ENCODE measurements around the gene PCGF2.

The PCGF2 gene

DNA sequence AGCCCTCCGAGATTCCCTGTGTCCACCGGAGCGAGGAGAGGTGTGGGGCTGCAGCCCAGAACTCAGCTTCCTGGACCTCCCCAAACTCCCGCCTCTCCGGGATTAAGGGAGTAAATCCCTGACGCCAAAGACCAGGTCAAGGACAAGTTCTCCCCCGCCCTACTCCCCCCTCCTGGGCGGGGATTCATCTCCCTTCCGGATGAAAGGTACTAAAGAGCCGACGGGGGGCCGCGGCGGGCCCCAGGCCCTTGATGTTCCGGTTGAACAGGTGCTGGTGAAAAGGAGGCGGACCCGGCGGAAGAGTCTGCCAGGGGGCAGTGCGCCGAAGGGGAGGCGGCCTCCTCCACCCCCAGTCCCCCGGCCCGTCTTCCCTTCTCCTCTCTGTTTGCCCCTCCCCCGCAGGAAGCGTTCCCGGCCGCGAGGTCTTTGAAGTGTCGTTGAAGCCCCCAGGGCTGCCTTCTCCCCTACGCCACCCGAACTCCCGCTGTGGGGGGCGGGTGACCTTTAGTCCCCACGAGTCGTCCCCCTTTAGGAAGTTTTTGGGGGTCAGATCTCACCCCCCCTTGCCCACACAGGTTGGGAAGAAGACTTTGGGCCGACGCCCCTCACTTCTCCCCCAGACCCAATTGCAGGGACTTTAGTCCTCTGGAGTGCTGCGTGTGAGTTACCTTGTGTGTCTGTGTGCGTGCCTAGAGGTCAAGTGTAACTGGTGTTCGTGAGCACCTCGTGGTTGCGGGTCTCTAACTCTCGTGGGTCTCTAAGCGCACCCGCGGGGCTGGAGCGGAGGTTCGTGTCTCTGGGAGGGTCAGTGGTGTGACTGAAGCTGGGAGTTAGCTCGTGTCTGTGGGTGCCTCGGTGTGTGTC, 44.2 kb downstream of the PCGF2 start (continued):
- no peak for TF ChIP-seq ZNF785 (tag by site-specific recombination; IDR thresholded peaks at IDR 0.05)
- TF ChIP-seq KLF10 (tag by site-specific recombination; IDR thresholded peaks at IDR 0.05), result peak; percentile 54; the same call in 1 of the 2 replicates
- TF ChIP-seq ZNF10 (tag by site-specific recombination; IDR thresholded peaks at IDR 0.05), result peak; percentile 92
- peak; percentile 96 for TF ChIP-seq WT1 (tag by site-specific recombination; IDR thresholded peaks at IDR 0.05)
- TF ChIP-seq, protein P1, sequence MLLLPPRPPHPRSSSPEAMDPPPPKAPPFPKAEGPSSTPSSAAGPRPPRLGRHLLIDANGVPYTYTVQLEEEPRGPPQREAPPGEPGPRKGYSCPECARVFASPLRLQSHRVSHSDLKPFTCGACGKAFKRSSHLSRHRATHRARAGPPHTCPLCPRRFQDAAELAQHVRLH (tag by site-specific recombination; IDR thresholded peaks at IDR 0.05), result peak; percentile 84
- TF ChIP-seq, protein P2, sequence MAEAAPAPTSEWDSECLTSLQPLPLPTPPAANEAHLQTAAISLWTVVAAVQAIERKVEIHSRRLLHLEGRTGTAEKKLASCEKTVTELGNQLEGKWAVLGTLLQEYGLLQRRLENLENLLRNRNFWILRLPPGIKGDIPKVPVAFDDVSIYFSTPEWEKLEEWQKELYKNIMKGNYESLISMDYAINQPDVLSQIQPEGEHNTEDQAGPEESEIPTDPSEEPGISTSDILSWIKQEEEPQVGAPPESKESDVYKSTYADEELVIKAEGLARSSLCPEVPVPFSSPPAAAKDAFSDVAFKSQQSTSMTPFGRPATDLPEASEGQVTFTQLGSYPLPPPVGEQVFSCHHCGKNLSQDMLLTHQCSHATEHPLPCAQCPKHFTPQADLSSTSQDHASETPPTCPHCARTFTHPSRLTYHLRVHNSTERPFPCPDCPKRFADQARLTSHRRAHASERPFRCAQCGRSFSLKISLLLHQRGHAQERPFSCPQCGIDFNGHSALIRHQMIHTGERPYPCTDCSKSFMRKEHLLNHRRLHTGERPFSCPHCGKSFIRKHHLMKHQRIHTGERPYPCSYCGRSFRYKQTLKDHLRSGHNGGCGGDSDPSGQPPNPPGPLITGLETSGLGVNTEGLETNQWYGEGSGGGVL (tag by site-specific recombination; IDR thresholded peaks at IDR 0.05), result peak; percentile 91
- peak; percentile 87 for TF ChIP-seq MZF1 (tag by site-specific recombination; IDR thresholded peaks at IDR 0.05; ENCODE audit: borderline replicate concordance)
- TF ChIP-seq, protein P3, sequence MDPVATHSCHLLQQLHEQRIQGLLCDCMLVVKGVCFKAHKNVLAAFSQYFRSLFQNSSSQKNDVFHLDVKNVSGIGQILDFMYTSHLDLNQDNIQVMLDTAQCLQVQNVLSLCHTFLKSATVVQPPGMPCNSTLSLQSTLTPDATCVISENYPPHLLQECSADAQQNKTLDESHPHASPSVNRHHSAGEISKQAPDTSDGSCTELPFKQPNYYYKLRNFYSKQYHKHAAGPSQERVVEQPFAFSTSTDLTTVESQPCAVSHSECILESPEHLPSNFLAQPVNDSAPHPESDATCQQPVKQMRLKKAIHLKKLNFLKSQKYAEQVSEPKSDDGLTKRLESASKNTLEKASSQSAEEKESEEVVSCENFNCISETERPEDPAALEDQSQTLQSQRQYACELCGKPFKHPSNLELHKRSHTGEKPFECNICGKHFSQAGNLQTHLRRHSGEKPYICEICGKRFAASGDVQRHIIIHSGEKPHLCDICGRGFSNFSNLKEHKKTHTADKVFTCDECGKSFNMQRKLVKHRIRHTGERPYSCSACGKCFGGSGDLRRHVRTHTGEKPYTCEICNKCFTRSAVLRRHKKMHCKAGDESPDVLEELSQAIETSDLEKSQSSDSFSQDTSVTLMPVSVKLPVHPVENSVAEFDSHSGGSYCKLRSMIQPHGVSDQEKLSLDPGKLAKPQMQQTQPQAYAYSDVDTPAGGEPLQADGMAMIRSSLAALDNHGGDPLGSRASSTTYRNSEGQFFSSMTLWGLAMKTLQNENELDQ (tag by site-specific recombination; IDR thresholded peaks at IDR 0.05; ENCODE audit: low read depth), result no peak
- no peak for TF ChIP-seq ZNF157 (tag by site-specific recombination; IDR thresholded peaks at IDR 0.05)
- peak; percentile 91 for TF ChIP-seq SCRT2 (tag by site-specific recombination; IDR thresholded peaks at IDR 0.05)
- TF ChIP-seq, protein P4, sequence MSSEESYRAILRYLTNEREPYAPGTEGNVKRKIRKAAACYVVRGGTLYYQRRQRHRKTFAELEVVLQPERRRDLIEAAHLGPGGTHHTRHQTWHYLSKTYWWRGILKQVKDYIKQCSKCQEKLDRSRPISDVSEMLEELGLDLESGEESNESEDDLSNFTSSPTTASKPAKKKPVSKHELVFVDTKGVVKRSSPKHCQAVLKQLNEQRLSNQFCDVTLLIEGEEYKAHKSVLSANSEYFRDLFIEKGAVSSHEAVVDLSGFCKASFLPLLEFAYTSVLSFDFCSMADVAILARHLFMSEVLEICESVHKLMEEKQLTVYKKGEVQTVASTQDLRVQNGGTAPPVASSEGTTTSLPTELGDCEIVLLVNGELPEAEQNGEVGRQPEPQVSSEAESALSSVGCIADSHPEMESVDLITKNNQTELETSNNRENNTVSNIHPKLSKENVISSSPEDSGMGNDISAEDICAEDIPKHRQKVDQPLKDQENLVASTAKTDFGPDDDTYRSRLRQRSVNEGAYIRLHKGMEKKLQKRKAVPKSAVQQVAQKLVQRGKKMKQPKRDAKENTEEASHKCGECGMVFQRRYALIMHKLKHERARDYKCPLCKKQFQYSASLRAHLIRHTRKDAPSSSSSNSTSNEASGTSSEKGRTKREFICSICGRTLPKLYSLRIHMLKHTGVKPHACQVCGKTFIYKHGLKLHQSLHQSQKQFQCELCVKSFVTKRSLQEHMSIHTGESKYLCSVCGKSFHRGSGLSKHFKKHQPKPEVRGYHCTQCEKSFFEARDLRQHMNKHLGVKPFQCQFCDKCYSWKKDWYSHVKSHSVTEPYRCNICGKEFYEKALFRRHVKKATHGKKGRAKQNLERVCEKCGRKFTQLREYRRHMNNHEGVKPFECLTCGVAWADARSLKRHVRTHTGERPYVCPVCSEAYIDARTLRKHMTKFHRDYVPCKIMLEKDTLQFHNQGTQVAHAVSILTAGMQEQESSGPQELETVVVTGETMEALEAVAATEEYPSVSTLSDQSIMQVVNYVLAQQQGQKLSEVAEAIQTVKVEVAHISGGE (tag by site-specific recombination; conservative IDR thresholded peaks at IDR 0.05; ENCODE audit: low read depth), result peak; percentile 79
- TF ChIP-seq KLF8 (tag by site-specific recombination; IDR thresholded peaks at IDR 0.05), result peak; percentile 87; the same call in 1 of the 2 replicates
- 0 out of 2 replicates have a peak, but pooled peaks have one; percentile 25 for TF ChIP-seq ZNF184 (tag by site-specific recombination; IDR thresholded peaks at IDR 0.05)
- TF ChIP-seq ZNF571 (tag by site-specific recombination; IDR thresholded peaks at IDR 0.05), result no peak
- peak; percentile 16; the same call in 1 of the 2 replicates for TF ChIP-seq YY1 (tag by site-specific recombination; IDR thresholded peaks at IDR 0.05)
- 0 out of 2 replicates have a peak, but pooled peaks have one; percentile 15 for TF ChIP-seq OVOL3 (tag by site-specific recombination; IDR thresholded peaks at IDR 0.05)
- TF ChIP-seq ZNF776 (tag by site-specific recombination; IDR thresholded peaks at IDR 0.05; ENCODE audit: borderline replicate concordance), result no peak
- TF ChIP-seq ZNF48 (tag by site-specific recombination; IDR thresholded peaks at IDR 0.05), result no peak
- no peak for TF ChIP-seq ZNF610 (tag by site-specific recombination; IDR thresholded peaks at IDR 0.05; ENCODE audit: borderline replicate concordance)
- TF ChIP-seq ZNF391 (tag by site-specific recombination; IDR thresholded peaks at IDR 0.05; ENCODE audit: borderline replicate concordance, low read depth), result no peak; the same call in 1 of the 2 replicates
- TF ChIP-seq, protein P5, sequence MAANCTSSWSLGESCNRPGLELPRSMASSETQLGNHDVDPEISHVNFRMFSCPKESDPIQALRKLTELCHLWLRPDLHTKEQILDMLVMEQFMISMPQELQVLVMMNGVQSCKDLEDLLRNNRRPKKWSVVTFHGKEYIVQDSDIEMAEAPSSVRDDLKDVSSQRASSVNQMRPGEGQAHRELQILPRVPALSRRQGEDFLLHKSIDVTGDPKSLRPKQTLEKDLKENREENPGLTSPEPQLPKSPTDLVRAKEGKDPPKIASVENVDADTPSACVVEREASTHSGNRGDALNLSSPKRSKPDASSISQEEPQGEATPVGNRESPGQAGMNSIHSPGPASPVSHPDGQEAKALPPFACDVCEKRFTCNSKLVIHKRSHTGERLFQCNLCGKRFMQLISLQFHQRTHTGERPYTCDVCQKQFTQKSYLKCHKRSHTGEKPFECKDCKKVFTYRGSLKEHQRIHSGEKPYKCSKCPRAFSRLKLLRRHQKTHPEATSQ (tag by site-specific recombination; IDR thresholded peaks at IDR 0.05), result peak; percentile 13; the same call in 1 of the 2 replicates
- TF ChIP-seq ZNF843 (tag by site-specific recombination; IDR thresholded peaks at IDR 0.05), result no peak
- no peak for TF ChIP-seq ZNF830 (tag by site-specific recombination; IDR thresholded peaks at IDR 0.05; ENCODE audit: low read depth)
- TF ChIP-seq ZBTB48 (tag by site-specific recombination; IDR thresholded peaks at IDR 0.05), result peak; percentile 44
- TF ChIP-seq ZSCAN23 (tag by site-specific recombination; IDR thresholded peaks at IDR 0.05), result 0 out of 2 replicates have a peak, but pooled peaks have one; percentile 35
- 0 out of 2 replicates have a peak, but pooled peaks have one; percentile 35 for TF ChIP-seq ZSCAN30 (tag by site-specific recombination; IDR thresholded peaks at IDR 0.05)
- TF ChIP-seq ZNF394 (tag by site-specific recombination; IDR thresholded peaks at IDR 0.05; ENCODE audit: borderline replicate concordance), result no peak
- TF ChIP-seq, protein P6, sequence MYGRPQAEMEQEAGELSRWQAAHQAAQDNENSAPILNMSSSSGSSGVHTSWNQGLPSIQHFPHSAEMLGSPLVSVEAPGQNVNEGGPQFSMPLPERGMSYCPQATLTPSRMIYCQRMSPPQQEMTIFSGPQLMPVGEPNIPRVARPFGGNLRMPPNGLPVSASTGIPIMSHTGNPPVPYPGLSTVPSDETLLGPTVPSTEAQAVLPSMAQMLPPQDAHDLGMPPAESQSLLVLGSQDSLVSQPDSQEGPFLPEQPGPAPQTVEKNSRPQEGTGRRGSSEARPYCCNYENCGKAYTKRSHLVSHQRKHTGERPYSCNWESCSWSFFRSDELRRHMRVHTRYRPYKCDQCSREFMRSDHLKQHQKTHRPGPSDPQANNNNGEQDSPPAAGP (tag by site-specific recombination; IDR thresholded peaks at IDR 0.05), result peak; percentile 81
- TF ChIP-seq ZNF266 (tag by site-specific recombination; IDR thresholded peaks at IDR 0.05; ENCODE audit: low read depth), result no peak
